Chondrocyte (in vitro differentiated cells): ENCODE measurements around the gene XAGE2. TPM values are rescaled to one million over a fixed set of nuclear protein-coding genes. Genes with fewer than 3 reads are reported as not detected.

Experiments used
- DNase-seq: peaks from one replicate; pipeline ENCODE4 v3.0.0; 2021; ENCODE audit warnings: mixed read lengths, low spot score
- H3K27ac Mint-ChIP-seq: one replicate; pipeline ENCODE4 v1.8.0; 2021; ENCODE audit warnings: mild to moderate bottlenecking, moderate library complexity, mixed read lengths; ENCODE audit not compliant: unreplicated experiment
- H3K27me3 Mint-ChIP-seq: 2 replicates; pipeline ENCODE4 v1.8.0; 2021; ENCODE audit warnings: low read depth, mixed read lengths
- H3K36me3 Mint-ChIP-seq: 2 replicates; pipeline ENCODE4 v1.8.0; 2021; ENCODE audit warnings: low read depth, mixed read lengths
- H3K4me1 Mint-ChIP-seq: 2 replicates; pipeline ENCODE4 v1.8.0; 2021; ENCODE audit warnings: low read depth, mild to moderate bottlenecking, mixed read lengths
- H3K4me3 Mint-ChIP-seq: one replicate; pipeline ENCODE4 v1.8.0; 2021; ENCODE audit warnings: mild to moderate bottlenecking, moderate library complexity, mixed read lengths; ENCODE audit not compliant: unreplicated experiment
- H3K9me3 Mint-ChIP-seq: 2 replicates; pipeline ENCODE4 v1.8.0; 2021; ENCODE audit warnings: low read depth, mixed read lengths
- CTCF ChIP-seq: fragments of 200-600 bp; sonication (generic); IDR thresholded peaks from 2 replicates; pipeline ENCODE4 v1.5.0; 2021; ENCODE audit warnings: antibody characterized with exemption, mild to moderate bottlenecking, moderate library complexity
- microRNA-seq: library from miRNA; unstranded; fragments of <30 nt; microRNA quantifications from one replicate; pipeline ENCODE4 v1.2.0, GENCODE V29; 2020; ENCODE audit warnings: borderline number of aligned reads
- total RNA-seq: library from RNA; stranded (reverse); gene quantifications from 3 replicates; pipeline ENCODE4 v1.2.1, GENCODE V29; 2021

Gene XAGE2
- total RNA-seq, 1 donor from 2014 or later: not detected

GRCh38 chrX:52424656-52425055, 55.8 kb downstream of the XAGE2 start:
- no peak for DNase-seq
- Mint-ChIP-seq H3K27ac (no peak overlapping the region), H3K4me1 (peaks cover 23% of the 10 kb centered on the region), H3K36me3 (no peaks in the 10 kb centered on the region), H3K4me3 (no peak overlapping the region), H3K9me3 (peaks cover 11% of the 10 kb centered on the region), H3K27me3 (no peaks in the 10 kb centered on the region)
- no peak for TF ChIP-seq CTCF

Small RNA genes lying within 50 kb of the gene (microRNA-seq; reads per million reads assigned to microRNA genes)
- not detected for gene MIR8088

Other genes with a start within 250 kb of the XAGE2 start
- 90.8 to 129 TPM (median 119 TPM) in 3 replicates for gene MAGED4, start 184.1 kb upstream of the XAGE2 start, total RNA-seq
- not detected in 3 replicates for gene XAGE1A, start 126.8 kb downstream of the XAGE2 start, total RNA-seq
- not detected in 3 replicates for gene XAGE1B, start 148.0 kb downstream of the XAGE2 start, total RNA-seq